Chondrocyte (in vitro differentiated cells): ENCODE data around the gene BTBD6. TPM values are rescaled to one million over a fixed set of nuclear protein-coding genes. Genes with fewer than 3 reads are reported as not detected.
A peak's percentile ranks its signal among the peaks of the same experiment; 100 is the strongest.

Experiments
- DNase-seq: peaks from one replicate; pipeline ENCODE4 v3.0.0; 2021; ENCODE audit warnings: mixed read lengths, low spot score
- H3K27ac Mint-ChIP-seq: one replicate; pipeline ENCODE4 v1.8.0; 2021; ENCODE audit warnings: mild to moderate bottlenecking, moderate library complexity, mixed read lengths; ENCODE audit not compliant: unreplicated experiment
- H3K27me3 Mint-ChIP-seq: 2 replicates; pipeline ENCODE4 v1.8.0; 2021; ENCODE audit warnings: low read depth, mixed read lengths
- H3K36me3 Mint-ChIP-seq: 2 replicates; pipeline ENCODE4 v1.8.0; 2021; ENCODE audit warnings: low read depth, mixed read lengths
- H3K4me1 Mint-ChIP-seq: 2 replicates; pipeline ENCODE4 v1.8.0; 2021; ENCODE audit warnings: low read depth, mild to moderate bottlenecking, mixed read lengths
- H3K4me3 Mint-ChIP-seq: one replicate; pipeline ENCODE4 v1.8.0; 2021; ENCODE audit warnings: mild to moderate bottlenecking, moderate library complexity, mixed read lengths; ENCODE audit not compliant: unreplicated experiment
- H3K9me3 Mint-ChIP-seq: 2 replicates; pipeline ENCODE4 v1.8.0; 2021; ENCODE audit warnings: low read depth, mixed read lengths
- CTCF ChIP-seq: fragments of 200-600 bp; sonication (generic); IDR thresholded peaks from 2 replicates; pipeline ENCODE4 v1.5.0; 2021; ENCODE audit warnings: antibody characterized with exemption, mild to moderate bottlenecking, moderate library complexity
- long read RNA-seq: library from polyadenylated mRNA; stranded (forward); transcript quantifications from one replicate; pipeline ENCODE4 v2.0.0, GENCODE V29; 2021
- total RNA-seq: library from RNA; stranded (reverse); gene quantifications from 3 replicates; pipeline ENCODE4 v1.2.1, GENCODE V29; 2021

BTBD6 gene
- 52.7 to 54.3 TPM (median 53.1 TPM) in 3 replicates for total RNA-seq
- long read RNA-seq, transcript BTBD6-204 (3 exons, 2,195 nt), result minor isoform, 11 of 193 reads
- long read RNA-seq, transcript BTBD6-206 (5 exons, 1,335 nt), result minor isoform, 29 of 193 reads
- long read RNA-seq, transcript BTBD6-203 (4 exons, 2,176 nt), result major isoform, 131 of 193 reads
- long read RNA-seq, partial matches to known transcripts, result 6 of 193 reads
- long read RNA-seq, other reads (novel, unspliced or antisense), result 15 of 193 reads

GRCh38 chr14:105248368-105249181 is at the start of gene BTBD6:
Gene BTBD6, plus strand, starts transcription at chr14:105248533. Its CDS starts 179 bp downstream, at chr14:105248712.
- peak within 1 kb of the TSS; percentile 74 for H3K4me3 Mint-ChIP-seq
- H3K4me1 Mint-ChIP-seq, result peaks cover 35% of the 10 kb centered on the region
- peaks cover 7% of the 10 kb centered on the region for H3K36me3 Mint-ChIP-seq
- H3K9me3 Mint-ChIP-seq, result no peaks in the 10 kb centered on the region
- peak within 1 kb of the TSS; percentile 76 for H3K27ac Mint-ChIP-seq
- DNase-seq, result no peak
- no peak for TF ChIP-seq CTCF
- no peaks in the 10 kb centered on the region for H3K27me3 Mint-ChIP-seq

GRCh38 chr14:105198588-105198987 is 49.7 kb upstream of the BTBD6 start:
- H3K9me3 Mint-ChIP-seq, result no peaks in the 10 kb centered on the region
- H3K4me1 Mint-ChIP-seq, result peaks cover 18% of the 10 kb centered on the region
- H3K27me3 Mint-ChIP-seq, result peaks cover 7% of the 10 kb centered on the region
- peak; percentile 24 for TF ChIP-seq CTCF
- H3K36me3 Mint-ChIP-seq, result no peaks in the 10 kb centered on the region
- no peak overlapping the region for H3K27ac Mint-ChIP-seq
- DNase-seq, result no peak
- no peak overlapping the region for H3K4me3 Mint-ChIP-seq

DNA sequence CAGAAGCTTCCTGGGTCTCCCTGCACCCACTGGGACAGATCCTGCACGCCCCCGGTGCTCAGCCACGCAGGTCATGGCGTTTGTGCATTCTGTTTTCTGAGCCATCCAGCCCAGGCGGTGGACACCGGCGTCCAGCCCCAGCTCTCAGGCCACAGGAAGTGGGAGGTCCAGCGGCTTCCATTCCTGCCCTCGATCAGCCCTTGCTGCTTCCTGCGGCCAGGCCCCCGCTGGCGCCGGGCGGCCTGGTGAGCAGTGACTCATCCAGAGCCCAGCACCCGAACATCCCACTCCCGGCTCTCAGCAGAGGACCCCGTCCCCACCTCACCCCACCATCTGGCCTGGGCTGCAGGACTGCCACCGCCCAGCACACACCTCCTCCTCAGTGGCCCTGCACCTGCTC is 49.2 kb upstream of the BTBD6 start:
- peaks cover 18% of the 10 kb centered on the region for H3K4me1 Mint-ChIP-seq
- DNase-seq, result no peak
- no peak for TF ChIP-seq CTCF
- H3K4me3 Mint-ChIP-seq, result no peak overlapping the region
- H3K27ac Mint-ChIP-seq, result no peak overlapping the region
- H3K27me3 Mint-ChIP-seq, result peaks cover 7% of the 10 kb centered on the region
- no peaks in the 10 kb centered on the region for H3K9me3 Mint-ChIP-seq
- no peaks in the 10 kb centered on the region for H3K36me3 Mint-ChIP-seq

GRCh38 chr14:105200074-105200473 is 48.3 kb upstream of the BTBD6 start:
- H3K36me3 Mint-ChIP-seq, result no peaks in the 10 kb centered on the region
- peaks cover 3% of the 10 kb centered on the region for H3K27me3 Mint-ChIP-seq

More at GRCh38 chr14:105200074-105200473, 48.3 kb upstream of the BTBD6 start:
- H3K27ac Mint-ChIP-seq, result no peak overlapping the region
- H3K4me1 Mint-ChIP-seq, result peaks cover 18% of the 10 kb centered on the region
- H3K4me3 Mint-ChIP-seq, result no peak overlapping the region
- DNase-seq, result no peak
- H3K9me3 Mint-ChIP-seq, result no peaks in the 10 kb centered on the region
- peak; percentile 27 for TF ChIP-seq CTCF
